Lung (tissue), 12 donors: ENCODE results near the gene IRAK3. TPM values are rescaled to one million over a fixed set of nuclear protein-coding genes. Genes with fewer than 3 reads are reported as not detected.

Source experiments
- ATAC-seq: fragments of 200-7000 bp; cut with Tn5 transposase; one replicate; pipeline ENCODE4 v1.9.1; 2020; ENCODE audit warnings: moderate number of reproducible peaks; ENCODE audit not compliant: insufficient read depth, low FRiP score
- DNase-seq, 3 donors: peaks; one replicate each; pipeline ENCODE4 v3.0.0-alpha.2; 2013 to 2017
- H3K27ac ChIP-seq, 2 donors: one replicate each; pipeline ENCODE4 v1.5.1; 2013; ENCODE audit warnings: mild to moderate bottlenecking in 2 of 2, moderate library complexity in 2 of 2, control low read depth in 1 of 2, inconsistent platforms in 1 of 2, low read depth in 1 of 2, low read length in 1 of 2
- H3K27me3 ChIP-seq, 3 donors: one replicate each; pipeline ENCODE4 v1.5.1; 2013; ENCODE audit warnings: low read length in 2 of 3; ENCODE audit not compliant: control insufficient read depth in 3 of 3, insufficient read depth in 3 of 3
- H3K36me3 ChIP-seq, 4 donors: one replicate each; pipeline ENCODE4 v1.5.1; 2013; ENCODE audit warnings: low read length in 4 of 4, mild to moderate bottlenecking in 1 of 4, moderate library complexity in 1 of 4; ENCODE audit not compliant: control insufficient read depth in 4 of 4, insufficient read depth in 4 of 4
- H3K4me1 ChIP-seq, 5 donors: one replicate each; pipeline ENCODE4 v1.5.1; 2013; ENCODE audit warnings: low read length in 5 of 5, mild to moderate bottlenecking in 2 of 5, moderate library complexity in 1 of 5; ENCODE audit not compliant: control insufficient read depth in 5 of 5, insufficient read depth in 5 of 5
- H3K4me3 ChIP-seq: one replicate; pipeline ENCODE4 v1.5.1; 2013; ENCODE audit warnings: mild to moderate bottlenecking, control low read depth, moderate library complexity
- H3K9ac ChIP-seq, 2 donors: one replicate each; pipeline ENCODE4 v1.5.1; 2013; ENCODE audit warnings: low read length in 2 of 2, control low read depth in 1 of 2; ENCODE audit not compliant: insufficient read depth in 1 of 2
- H3K9me3 ChIP-seq, 4 donors: one replicate each; pipeline ENCODE4 v1.5.1; 2013; ENCODE audit warnings: low read length in 3 of 4, mild to moderate bottlenecking in 1 of 4, moderate library complexity in 1 of 4; ENCODE audit not compliant: control insufficient read depth in 4 of 4, insufficient read depth in 3 of 4
- CTCF ChIP-seq: IDR thresholded peaks from 2 replicates; pipeline ENCODE4 v1.5.1; 2012; ENCODE audit warnings: mild to moderate bottlenecking; ENCODE audit errors: control extremely low read depth, extremely low read depth
- WGBS, 2 donors: extraction: QIAGEN DNeasy Blood & Tissue Kit; methylation state at CpG; one replicate each; pipeline ENCODE4 v1.1.7; 2013; 5-methylcytosine and 5-hydroxymethylcytosine counted together
- polyA plus RNA-seq, 2 donors: library from polyadenylated mRNA; stranded (reverse); fragments of 200-250 nt; gene quantifications; one replicate each; pipeline ENCODE4 v1.2.1, GENCODE V29; 2013
- total RNA-seq, 2 donors: library from RNA; depleted of rRNA in 1 of 2; stranded (reverse); fragments of >200 nt in 1 of 2; gene quantifications; one replicate each; pipeline ENCODE4 v1.2.1, GENCODE V29; 2014 to 2021
- donor health status: control.
- donor health status: control.
- donor health status: Bipolar disorder and iron deficiency.
- donor health status: healthy.
- donor health status: DM: yes; HTN: yes; CAD: no.

Gene IRAK3
- total and polyA plus RNA-seq, 4 donors = 7.8 to 77.2 (median 51.2) TPM

- Histone ChIP-seq H3K36me3 (peaks cover 0 to 8% (median 2%) of the 10 kb centered on the region in 4 donors), H3K9me3 (no peaks in the 10 kb centered on the region), H3K4me1 (no peaks in the 10 kb centered on the region), H3K27me3 (no peaks in the 10 kb centered on the region), H3K27ac (no peak overlapping the region), H3K4me3 (no peak overlapping the region), H3K9ac (no peak overlapping the region)
- no peak for DNase-seq
- no peak for ATAC-seq
- TF ChIP-seq CTCF = no peak
Observed at GRCh38 chr12:66255737-66256136, 66.7 kb downstream of the IRAK3 start.

GRCh38 chr12:66258011-66258410 lies 69.0 kb downstream of the IRAK3 start:
- H3K4me1 ChIP-seq = no peaks in the 10 kb centered on the region
- H3K27ac ChIP-seq = no peak overlapping the region
- 77 to 85% methylated on average over 3 of the region's 3 CpGs for WGBS, 2 donors
- no peak overlapping the region for H3K4me3 ChIP-seq
- no peaks in the 10 kb centered on the region for H3K27me3 ChIP-seq
- no peaks in the 10 kb centered on the region for H3K36me3 ChIP-seq
- TF ChIP-seq CTCF = no peak
- DNase-seq = no peak
- ATAC-seq = no peak
- no peaks in the 10 kb centered on the region for H3K9me3 ChIP-seq
- no peak overlapping the region for H3K9ac ChIP-seq

GRCh38 chr12:66262737-66263136 lies 73.7 kb downstream of the IRAK3 start:
- no peak overlapping the region for H3K9ac ChIP-seq
- TF ChIP-seq CTCF = no peak
- ATAC-seq (no peak), DNase-seq (no peak)
- no peaks in the 10 kb centered on the region for H3K4me1 ChIP-seq
- H3K36me3 ChIP-seq = no peaks in the 10 kb centered on the region
- H3K27me3 ChIP-seq = no peaks in the 10 kb centered on the region
- H3K27ac ChIP-seq = no peak overlapping the region
- no peak overlapping the region for H3K4me3 ChIP-seq
- H3K9me3 ChIP-seq = peaks cover 0 to 4% (median 0%) of the 10 kb centered on the region in 4 donors

- H3K36me3 ChIP-seq = no peaks in the 10 kb centered on the region
- H3K9me3 ChIP-seq = peaks cover 0 to 4% (median 0%) of the 10 kb centered on the region in 4 donors
- no peaks in the 10 kb centered on the region for H3K27me3 ChIP-seq
- no peak overlapping the region for H3K9ac ChIP-seq
- ATAC-seq (peak; percentile 76), DNase-seq (no peak)
- H3K27ac ChIP-seq = peak overlapping the region in 1 of 2 donors; percentile 20
- no peaks in the 10 kb centered on the region for H3K4me1 ChIP-seq
- no peak overlapping the region for H3K4me3 ChIP-seq
- 43 to 60% methylated on average over 3 of the region's 3 CpGs for WGBS, 2 donors
- no peak for TF ChIP-seq CTCF
Observed at GRCh38 chr12:66268562-66268961, 79.5 kb downstream of the IRAK3 start.
